ENCODE data around the gene MNS1.

MNS1 gene

DNA sequence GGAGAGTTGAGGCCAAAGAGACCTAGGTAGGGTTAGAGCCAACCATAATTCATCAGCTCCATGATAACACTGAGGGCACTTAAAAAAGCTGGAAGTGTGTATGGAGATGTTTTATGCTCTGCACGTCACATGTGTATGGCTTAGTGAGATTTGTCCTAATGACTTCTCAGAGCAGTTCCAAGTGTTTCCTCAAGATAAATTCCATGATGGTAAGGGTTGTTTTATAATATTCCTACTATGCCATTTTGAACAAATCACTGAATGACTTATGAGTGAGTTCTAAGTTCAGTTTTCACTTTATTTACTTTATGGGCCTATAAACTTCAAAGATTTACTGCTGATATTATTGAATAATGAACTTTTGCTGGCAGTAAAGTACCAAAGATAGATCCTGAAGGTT lies 71.7 kb downstream of the MNS1 start:
- Histone ChIP-seq H3K4me3 (ENCODE audit: low read depth, low read length, poor library complexity, severe bottlenecking) (no peak overlapping the region), H3K79me2 (ENCODE audit: insufficient read depth, low read length) (no peaks in the 10 kb centered on the region), H3K9ac (ENCODE audit: low read length) (no peak overlapping the region), H2AFZ (ENCODE audit: low read length) (no peak overlapping the region), H3K36me3 (ENCODE audit: insufficient read depth, low read length) (no peaks in the 10 kb centered on the region), H3K27me3 (ENCODE audit: insufficient read depth, low read length) (no peaks in the 10 kb centered on the region), H3K9me2 (ENCODE audit: low read depth, low read length) (peaks cover 2% of the 10 kb centered on the region; the same call in 1 of the 2 replicates), H3K27ac (ENCODE audit: low read depth, low read length, poor library complexity, severe bottlenecking) (no peak overlapping the region), H4K20me1 (ENCODE audit: insufficient read depth, low read length) (no peaks in the 10 kb centered on the region), H3K4me2 (ENCODE audit: low read length) (no peak overlapping the region), H3F3A (ENCODE audit: insufficient read depth, low read length) (no peaks in the 10 kb centered on the region), H3K9me3 (ENCODE audit: low read length) (no peaks in the 10 kb centered on the region), H3K4me1 (ENCODE audit: insufficient read depth, low read length, severe bottlenecking) (no peaks in the 10 kb centered on the region)
- TF ChIP-seq CTCF (IDR thresholded peaks at IDR 0.05; ENCODE audit: low read length) (no peak), EZH2 (IDR thresholded peaks at IDR 0.05; ENCODE audit: borderline replicate concordance, low read length) (no peak)

DNA sequence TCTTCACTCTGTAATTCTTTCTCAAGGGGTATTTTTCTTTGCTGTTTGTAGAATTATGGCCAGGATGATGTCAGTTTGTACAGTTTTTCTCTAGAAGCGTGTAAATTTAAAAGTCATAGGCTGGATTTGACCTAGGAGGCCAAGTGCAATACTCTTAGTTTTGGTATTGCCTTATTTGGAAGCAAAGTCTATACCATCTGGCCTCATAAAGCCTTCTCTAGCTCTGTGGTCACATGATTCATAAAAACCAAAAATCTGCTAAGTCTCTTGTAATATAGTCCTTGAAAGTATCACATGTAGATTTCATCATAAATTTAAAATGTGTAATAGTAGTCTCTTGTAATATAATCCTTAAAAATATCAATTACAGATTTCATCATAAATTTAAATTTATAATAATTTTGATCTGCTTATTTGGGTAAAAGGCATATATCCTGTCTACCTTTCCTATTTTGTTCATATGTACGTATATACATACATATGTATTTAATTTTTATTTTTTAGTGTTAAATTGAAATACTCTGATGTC lies 74.1 kb downstream of the MNS1 start:
- Histone ChIP-seq H3K4me2 (ENCODE audit: low read length) (no peak overlapping the region), H3K9me3 (ENCODE audit: low read length) (no peaks in the 10 kb centered on the region), H3K9ac (ENCODE audit: low read length) (no peak overlapping the region), H2AFZ (ENCODE audit: low read length) (no peak overlapping the region), H3K9me2 (ENCODE audit: low read depth, low read length) (peaks cover 2% of the 10 kb centered on the region; the same call in 1 of the 2 replicates), H3K4me1 (ENCODE audit: insufficient read depth, low read length, severe bottlenecking) (no peaks in the 10 kb centered on the region), H3F3A (ENCODE audit: insufficient read depth, low read length) (no peaks in the 10 kb centered on the region), H4K20me1 (ENCODE audit: insufficient read depth, low read length) (no peaks in the 10 kb centered on the region), H3K36me3 (ENCODE audit: insufficient read depth, low read length) (no peaks in the 10 kb centered on the region), H3K27ac (ENCODE audit: low read depth, low read length, poor library complexity, severe bottlenecking) (no peak overlapping the region), H3K79me2 (ENCODE audit: insufficient read depth, low read length) (no peaks in the 10 kb centered on the region), H3K4me3 (ENCODE audit: low read depth, low read length, poor library complexity, severe bottlenecking) (no peak overlapping the region), H3K27me3 (ENCODE audit: insufficient read depth, low read length) (no peaks in the 10 kb centered on the region)
- TF ChIP-seq CTCF (IDR thresholded peaks at IDR 0.05; ENCODE audit: low read length) (no peak), EZH2 (IDR thresholded peaks at IDR 0.05; ENCODE audit: borderline replicate concordance, low read length) (no peak)

DNA sequence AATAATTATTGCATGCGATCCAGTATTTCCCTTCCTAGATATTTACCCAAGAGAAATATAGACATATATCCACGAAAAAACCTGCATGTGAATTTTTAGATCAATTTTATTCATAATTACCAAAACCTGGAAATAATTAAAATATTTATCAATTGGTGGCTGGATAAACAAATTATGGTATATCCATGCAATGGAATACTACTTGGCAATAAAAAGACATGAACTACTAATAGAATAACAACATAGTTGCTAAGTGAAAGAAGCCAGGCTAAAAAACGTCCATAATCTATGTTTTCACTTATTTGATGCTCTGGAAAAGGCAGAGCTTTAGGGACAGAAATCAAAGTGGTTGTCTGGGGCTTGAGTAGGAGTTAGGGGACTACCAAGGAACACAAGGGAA lies 79.0 kb downstream of the MNS1 start:
- Histone ChIP-seq H3K27me3 (ENCODE audit: insufficient read depth, low read length) (no peaks in the 10 kb centered on the region), H3K79me2 (ENCODE audit: insufficient read depth, low read length) (no peaks in the 10 kb centered on the region), H3K9ac (ENCODE audit: low read length) (no peak overlapping the region), H3K36me3 (ENCODE audit: insufficient read depth, low read length) (no peaks in the 10 kb centered on the region), H3K9me2 (ENCODE audit: low read depth, low read length) (no peaks in the 10 kb centered on the region), H3F3A (ENCODE audit: insufficient read depth, low read length) (no peaks in the 10 kb centered on the region), H3K4me1 (ENCODE audit: insufficient read depth, low read length, severe bottlenecking) (no peaks in the 10 kb centered on the region), H3K27ac (ENCODE audit: low read depth, low read length, poor library complexity, severe bottlenecking) (no peak overlapping the region), H4K20me1 (ENCODE audit: insufficient read depth, low read length) (no peaks in the 10 kb centered on the region), H3K4me2 (ENCODE audit: low read length) (no peak overlapping the region), H3K9me3 (ENCODE audit: low read length) (no peaks in the 10 kb centered on the region), H3K4me3 (ENCODE audit: low read depth, low read length, poor library complexity, severe bottlenecking) (no peak overlapping the region), H2AFZ (ENCODE audit: low read length) (no peak overlapping the region)
- TF ChIP-seq CTCF (IDR thresholded peaks at IDR 0.05; ENCODE audit: low read length), result no peak
- TF ChIP-seq EZH2 (IDR thresholded peaks at IDR 0.05; ENCODE audit: borderline replicate concordance, low read length), result no peak
